HG02973 (cell line): ENCODE data around the gene GPR161.

Experiments
- ATAC-seq: cut with Tn5 transposase; IDR thresholded peaks from one replicate; pipeline ENCODE4 v1.9.1; 2021; ENCODE audit warnings: moderate library complexity; ENCODE audit not compliant: unreplicated experiment

Gene GPR161

GRCh38 chr1:168110896-168111545, 25.7 kb downstream of the GPR161 start:
- no peak for ATAC-seq

GRCh38 chr1:168106274-168106673, 30.5 kb downstream of the GPR161 start:
- ATAC-seq = no peak

- no peak for ATAC-seq
Observed at GRCh38 chr1:168105846-168106245, 30.9 kb downstream of the GPR161 start.

GRCh38 chr1:168104535-168104934, 32.2 kb downstream of the GPR161 start:
- ATAC-seq = no peak

- ATAC-seq = no peak
Observed at GRCh38 chr1:168102487-168102886, 34.2 kb downstream of the GPR161 start.

GRCh38 chr1:168101336-168101735, 35.4 kb downstream of the GPR161 start:
- no peak for ATAC-seq

GRCh38 chr1:168100315-168101002, 36.3 kb downstream of the GPR161 start:
- no peak for ATAC-seq

GRCh38 chr1:168099337-168099801, 37.4 kb downstream of the GPR161 start:
- no peak for ATAC-seq

- ATAC-seq = no peak
Observed at GRCh38 chr1:168098534-168099320, 38.0 kb downstream of the GPR161 start.

- no peak for ATAC-seq
Observed at GRCh38 chr1:168097921-168098528, 38.7 kb downstream of the GPR161 start.

- ATAC-seq = no peak
Observed at GRCh38 chr1:168096296-168097165, 40.2 kb downstream of the GPR161 start.

- no peak for ATAC-seq
Observed at GRCh38 chr1:168095476-168095875, 41.3 kb downstream of the GPR161 start.

- ATAC-seq = no peak
Observed at GRCh38 chr1:168093616-168094015, 43.1 kb downstream of the GPR161 start.

GRCh38 chr1:168092566-168093355, 44.0 kb downstream of the GPR161 start:
- no peak for ATAC-seq

- no peak for ATAC-seq
Observed at GRCh38 chr1:168091720-168092550, 44.8 kb downstream of the GPR161 start.

- no peak for ATAC-seq
Observed at GRCh38 chr1:168091063-168091462, 45.7 kb downstream of the GPR161 start.

- no peak for ATAC-seq
Observed at GRCh38 chr1:168090395-168090794, 46.3 kb downstream of the GPR161 start.

GRCh38 chr1:168089979-168090337, 46.8 kb downstream of the GPR161 start:
- no peak for ATAC-seq
